GM23338 (cell line): ENCODE results near the gene C6orf120. TPM values are rescaled to one million over a fixed set of nuclear protein-coding genes. Genes with fewer than 3 reads are reported as not detected.

Experiments
- ATAC-seq: fragments of 200-7000 bp; cut with Tn5 transposase; 3 replicates; pipeline ENCODE4 v1.9.1; 2020
- DNase-seq: peaks from one replicate; pipeline ENCODE4 v3.0.0-alpha.2; 2015; ENCODE audit warnings: low spot score
- H2AFZ ChIP-seq: fragments of 200-600 bp; sonication (generic); 2 replicates; pipeline ENCODE4 v1.8.0; 2016; ENCODE audit warnings: antibody characterized with exemption, mild to moderate bottlenecking, moderate library complexity
- H3F3A ChIP-seq: fragments of 200-600 bp; sonication (generic); replicated peaks from 2 replicates; pipeline ENCODE4 v1.8.0; 2017; ENCODE audit warnings: antibody characterized with exemption, mixed run types, low read depth
- H3K27ac ChIP-seq: fragments of 200-600 bp; sonication (generic); 2 replicates; pipeline ENCODE4 v1.6.1; 2016; ENCODE audit warnings: low read depth
- H3K27me3 ChIP-seq: fragments of 200-600 bp; sonication (generic); 2 replicates; pipeline ENCODE4 v1.8.0; 2016; ENCODE audit warnings: mild to moderate bottlenecking, mixed run types, moderate library complexity; ENCODE audit not compliant: insufficient read depth
- H3K36me3 ChIP-seq: fragments of 200-600 bp; sonication (generic); 2 replicates; pipeline ENCODE4 v1.8.0; 2016; ENCODE audit warnings: mild to moderate bottlenecking; ENCODE audit not compliant: insufficient read depth
- H3K4me1 ChIP-seq: fragments of 200-600 bp; sonication (generic); 2 replicates; pipeline ENCODE4 v1.8.0; 2016; ENCODE audit warnings: mild to moderate bottlenecking, moderate library complexity; ENCODE audit not compliant: insufficient read depth
- H3K4me2 ChIP-seq: fragments of 200-600 bp; sonication (generic); 2 replicates; pipeline ENCODE4 v1.7.1; 2017; ENCODE audit warnings: mixed run types
- H3K4me3 ChIP-seq: fragments of 200-600 bp; sonication (generic); 2 replicates; pipeline ENCODE4 v1.6.1; 2016; ENCODE audit warnings: mixed run types
- H3K79me2 ChIP-seq: fragments of 200-600 bp; sonication (generic); replicated peaks from 2 replicates; pipeline ENCODE4 v1.8.0; 2017; ENCODE audit warnings: mild to moderate bottlenecking; ENCODE audit not compliant: insufficient read depth
- H3K9me2 ChIP-seq: fragments of 200-600 bp; sonication (generic); 2 replicates; pipeline ENCODE4 v1.8.0; 2017; ENCODE audit not compliant: insufficient read depth
- H4K20me1 ChIP-seq: fragments of 200-600 bp; sonication (generic); replicated peaks from 2 replicates; pipeline ENCODE4 v1.8.0; 2017; ENCODE audit warnings: mild to moderate bottlenecking; ENCODE audit not compliant: insufficient read depth
- H3K27ac Mint-ChIP-seq: 2 replicates; pipeline ENCODE4 v1.8.0; 2020; ENCODE audit warnings: inconsistent platforms, mild to moderate bottlenecking, moderate library complexity, mixed read lengths
- H3K27me3 Mint-ChIP-seq: 3 replicates; pipeline ENCODE4 v1.8.0; 2022; ENCODE audit warnings: low read depth, mild to moderate bottlenecking, moderate library complexity, mixed read lengths, inconsistent platforms; ENCODE audit not compliant: insufficient read depth, poor library complexity
- H3K36me3 Mint-ChIP-seq: 3 replicates; pipeline ENCODE4 v1.8.0; 2021; ENCODE audit warnings: low read depth, mild to moderate bottlenecking, inconsistent platforms, moderate library complexity, mixed read lengths
- H3K4me1 Mint-ChIP-seq: 3 replicates; pipeline ENCODE4 v1.8.0; 2020; ENCODE audit warnings: mild to moderate bottlenecking, inconsistent platforms, mixed read lengths
- H3K4me3 Mint-ChIP-seq: 3 replicates; pipeline ENCODE4 v1.8.0; 2021; ENCODE audit warnings: moderate library complexity, mild to moderate bottlenecking, inconsistent platforms, mixed read lengths
- H3K9me3 Mint-ChIP-seq: 3 replicates; pipeline ENCODE4 v1.8.0; 2020; ENCODE audit warnings: moderate library complexity, mild to moderate bottlenecking, inconsistent platforms, mixed read lengths
- CREB1 ChIP-seq: fragments of 250-450 bp; sonication (Bioruptor Pico); IDR thresholded peaks from 2 replicates; pipeline ENCODE4 v1.5.0; 2020; ENCODE audit warnings: low read depth, mild to moderate bottlenecking, moderate library complexity
- EZH2 ChIP-seq: fragments of 200-600 bp; sonication (generic); IDR thresholded peaks from one replicate; pipeline ENCODE4 v1.8.0; 2017; ENCODE audit warnings: antibody characterized with exemption, mild to moderate bottlenecking, low read depth; ENCODE audit not compliant: unreplicated experiment
- EZH2phosphoT487 ChIP-seq: fragments of 200-600 bp; sonication (generic); IDR thresholded peaks from one replicate; pipeline ENCODE4 v1.8.1; 2018; ENCODE audit warnings: antibody characterized with exemption; ENCODE audit not compliant: unreplicated experiment
- JUNB ChIP-seq: IDR thresholded peaks from one replicate; pipeline ENCODE4 v1.6.1; 2016; ENCODE audit warnings: antibody characterized with exemption; ENCODE audit not compliant: unreplicated experiment
- NANOG ChIP-seq: IDR thresholded peaks from 2 replicates; pipeline ENCODE4 v1.6.1; 2016; ENCODE audit warnings: antibody characterized with exemption, borderline replicate concordance
- POLR2AphosphoS5 ChIP-seq: IDR thresholded peaks from 2 replicates; pipeline ENCODE4 v1.6.1; 2016; ENCODE audit warnings: antibody characterized with exemption, low read depth
- STAT1 ChIP-seq: IDR thresholded peaks from one replicate; pipeline ENCODE4 v1.6.1; 2016; ENCODE audit warnings: antibody characterized with exemption; ENCODE audit not compliant: unreplicated experiment
- ZNF114 ChIP-seq: fragments of 250-450 bp; sonication (Bioruptor Pico); IDR thresholded peaks from 2 replicates; pipeline ENCODE4 v1.5.0; 2020; ENCODE audit warnings: mild to moderate bottlenecking, moderate library complexity
- ZNF331 ChIP-seq: fragments of 250-450 bp; sonication (Bioruptor Pico); IDR thresholded peaks from 2 replicates; pipeline ENCODE4 v1.5.0; 2020; ENCODE audit warnings: low read depth, mild to moderate bottlenecking, moderate library complexity
- polyA plus RNA-seq: library from polyadenylated mRNA; unstranded; fragments of >200 nt; fragmentation: Nextera tagmentation; extraction: Ambion mirVana; gene quantifications from 2 replicates; pipeline ENCODE4 v1.2.1, GENCODE V29; 2016
- total RNA-seq: library from RNA; depleted of rRNA; stranded (reverse); fragments of >200 nt; shearing (Covaris generic); gene quantifications from 2 replicates; pipeline ENCODE4 v1.2.3, GENCODE V29; 2014
- TF ChIP-seq, protein P1 (sequence below): IDR thresholded peaks from 2 replicates; pipeline ENCODE4 v1.6.1; 2016; ENCODE audit warnings: antibody characterized with exemption
- TF ChIP-seq, protein P2 (sequence below), 2 experiments: fragments of 200-600 bp in 1 of 2; sonication (generic) in 1 of 2; conservative IDR thresholded peaks; 2 replicates each; pipeline versions ENCODE4 v1.5.1 to v1.6.1; 2016 to 2017; ENCODE audit warnings: antibody characterized with exemption in 2 of 2, low read depth in 2 of 2, mild to moderate bottlenecking in 2 of 2, moderate library complexity in 1 of 2
- TF ChIP-seq, protein P3 (sequence below): IDR thresholded peaks from one replicate; pipeline ENCODE4 v1.6.1; 2018; ENCODE audit warnings: antibody characterized with exemption; ENCODE audit not compliant: unreplicated experiment
- TF ChIP-seq, protein P4 (sequence below): fragments of 250-450 bp; sonication (Bioruptor Pico); IDR thresholded peaks from 2 replicates; pipeline ENCODE4 v1.5.0; 2020; ENCODE audit warnings: mild to moderate bottlenecking, moderate library complexity

Gene C6orf120
- total and polyA plus RNA-seq, 2 experiments from 2014 or later = 18.8 to 57.3 TPM

DNA sequence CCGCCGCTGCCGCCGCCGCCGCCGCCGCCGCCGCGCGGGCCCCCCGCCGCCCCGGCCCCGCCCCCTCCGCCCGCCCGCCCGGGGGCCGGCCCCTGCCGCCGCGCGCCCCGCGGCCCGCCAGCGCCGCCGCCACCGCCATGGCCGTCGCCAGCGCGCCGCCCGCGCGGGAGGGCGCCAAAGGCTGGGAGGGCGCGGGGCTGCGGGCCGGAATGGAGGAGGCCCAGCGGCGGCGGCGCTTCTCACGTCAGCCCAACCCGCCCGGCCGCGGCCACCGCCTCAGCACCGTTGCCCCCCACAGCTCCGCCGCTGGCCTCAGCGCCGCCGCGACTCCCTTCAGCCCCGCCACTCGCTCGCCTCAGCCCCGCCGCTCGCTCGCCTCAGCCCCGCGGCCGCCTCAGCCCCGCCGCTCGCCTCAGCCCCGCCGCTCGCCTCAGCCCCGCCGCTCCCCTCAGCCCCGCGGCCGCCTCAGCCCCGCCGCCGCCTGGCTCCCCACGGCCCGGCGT lies 22.1 kb downstream of the C6orf120 start:
- peaks cover 14% of the 10 kb centered on the region for H3K27me3 Mint-ChIP-seq

More for the DNA sequence above, 22.1 kb downstream of the C6orf120 start:
- H3K9me2 ChIP-seq = no peaks in the 10 kb centered on the region
- peaks cover 44% of the 10 kb centered on the region for H3K79me2 ChIP-seq
- H3K4me1 Mint-ChIP-seq = peaks cover 43% of the 10 kb centered on the region
- H3K4me3 Mint-ChIP-seq = peak overlapping the region; percentile 63; the same call in 2 of the 3 replicates
- TF ChIP-seq, protein P1, sequence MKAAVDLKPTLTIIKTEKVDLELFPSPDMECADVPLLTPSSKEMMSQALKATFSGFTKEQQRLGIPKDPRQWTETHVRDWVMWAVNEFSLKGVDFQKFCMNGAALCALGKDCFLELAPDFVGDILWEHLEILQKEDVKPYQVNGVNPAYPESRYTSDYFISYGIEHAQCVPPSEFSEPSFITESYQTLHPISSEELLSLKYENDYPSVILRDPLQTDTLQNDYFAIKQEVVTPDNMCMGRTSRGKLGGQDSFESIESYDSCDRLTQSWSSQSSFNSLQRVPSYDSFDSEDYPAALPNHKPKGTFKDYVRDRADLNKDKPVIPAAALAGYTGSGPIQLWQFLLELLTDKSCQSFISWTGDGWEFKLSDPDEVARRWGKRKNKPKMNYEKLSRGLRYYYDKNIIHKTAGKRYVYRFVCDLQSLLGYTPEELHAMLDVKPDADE = no peak
- TF ChIP-seq, protein P2, sequence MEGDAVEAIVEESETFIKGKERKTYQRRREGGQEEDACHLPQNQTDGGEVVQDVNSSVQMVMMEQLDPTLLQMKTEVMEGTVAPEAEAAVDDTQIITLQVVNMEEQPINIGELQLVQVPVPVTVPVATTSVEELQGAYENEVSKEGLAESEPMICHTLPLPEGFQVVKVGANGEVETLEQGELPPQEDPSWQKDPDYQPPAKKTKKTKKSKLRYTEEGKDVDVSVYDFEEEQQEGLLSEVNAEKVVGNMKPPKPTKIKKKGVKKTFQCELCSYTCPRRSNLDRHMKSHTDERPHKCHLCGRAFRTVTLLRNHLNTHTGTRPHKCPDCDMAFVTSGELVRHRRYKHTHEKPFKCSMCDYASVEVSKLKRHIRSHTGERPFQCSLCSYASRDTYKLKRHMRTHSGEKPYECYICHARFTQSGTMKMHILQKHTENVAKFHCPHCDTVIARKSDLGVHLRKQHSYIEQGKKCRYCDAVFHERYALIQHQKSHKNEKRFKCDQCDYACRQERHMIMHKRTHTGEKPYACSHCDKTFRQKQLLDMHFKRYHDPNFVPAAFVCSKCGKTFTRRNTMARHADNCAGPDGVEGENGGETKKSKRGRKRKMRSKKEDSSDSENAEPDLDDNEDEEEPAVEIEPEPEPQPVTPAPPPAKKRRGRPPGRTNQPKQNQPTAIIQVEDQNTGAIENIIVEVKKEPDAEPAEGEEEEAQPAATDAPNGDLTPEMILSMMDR (conservative IDR thresholded peaks at IDR 0.05; ENCODE audit: low read depth in 2 of 2) = no peak
- no peak for TF ChIP-seq ZNF331 (CRISPR knock-in tag)
- no peak for TF ChIP-seq NANOG
- no peak for TF ChIP-seq EZH2
- no peak for TF ChIP-seq STAT1
- TF ChIP-seq, protein P3, sequence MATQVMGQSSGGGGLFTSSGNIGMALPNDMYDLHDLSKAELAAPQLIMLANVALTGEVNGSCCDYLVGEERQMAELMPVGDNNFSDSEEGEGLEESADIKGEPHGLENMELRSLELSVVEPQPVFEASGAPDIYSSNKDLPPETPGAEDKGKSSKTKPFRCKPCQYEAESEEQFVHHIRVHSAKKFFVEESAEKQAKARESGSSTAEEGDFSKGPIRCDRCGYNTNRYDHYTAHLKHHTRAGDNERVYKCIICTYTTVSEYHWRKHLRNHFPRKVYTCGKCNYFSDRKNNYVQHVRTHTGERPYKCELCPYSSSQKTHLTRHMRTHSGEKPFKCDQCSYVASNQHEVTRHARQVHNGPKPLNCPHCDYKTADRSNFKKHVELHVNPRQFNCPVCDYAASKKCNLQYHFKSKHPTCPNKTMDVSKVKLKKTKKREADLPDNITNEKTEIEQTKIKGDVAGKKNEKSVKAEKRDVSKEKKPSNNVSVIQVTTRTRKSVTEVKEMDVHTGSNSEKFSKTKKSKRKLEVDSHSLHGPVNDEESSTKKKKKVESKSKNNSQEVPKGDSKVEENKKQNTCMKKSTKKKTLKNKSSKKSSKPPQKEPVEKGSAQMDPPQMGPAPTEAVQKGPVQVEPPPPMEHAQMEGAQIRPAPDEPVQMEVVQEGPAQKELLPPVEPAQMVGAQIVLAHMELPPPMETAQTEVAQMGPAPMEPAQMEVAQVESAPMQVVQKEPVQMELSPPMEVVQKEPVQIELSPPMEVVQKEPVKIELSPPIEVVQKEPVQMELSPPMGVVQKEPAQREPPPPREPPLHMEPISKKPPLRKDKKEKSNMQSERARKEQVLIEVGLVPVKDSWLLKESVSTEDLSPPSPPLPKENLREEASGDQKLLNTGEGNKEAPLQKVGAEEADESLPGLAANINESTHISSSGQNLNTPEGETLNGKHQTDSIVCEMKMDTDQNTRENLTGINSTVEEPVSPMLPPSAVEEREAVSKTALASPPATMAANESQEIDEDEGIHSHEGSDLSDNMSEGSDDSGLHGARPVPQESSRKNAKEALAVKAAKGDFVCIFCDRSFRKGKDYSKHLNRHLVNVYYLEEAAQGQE = no peak
- no peak for TF ChIP-seq ZNF114
- no peak for TF ChIP-seq EZH2phosphoT487
- no peak for TF ChIP-seq CREB1 (CRISPR knock-in tag)
- TF ChIP-seq JUNB = no peak
- no peak; the same call in none of the 2 replicates for TF ChIP-seq POLR2AphosphoS5
- TF ChIP-seq, protein P4, sequence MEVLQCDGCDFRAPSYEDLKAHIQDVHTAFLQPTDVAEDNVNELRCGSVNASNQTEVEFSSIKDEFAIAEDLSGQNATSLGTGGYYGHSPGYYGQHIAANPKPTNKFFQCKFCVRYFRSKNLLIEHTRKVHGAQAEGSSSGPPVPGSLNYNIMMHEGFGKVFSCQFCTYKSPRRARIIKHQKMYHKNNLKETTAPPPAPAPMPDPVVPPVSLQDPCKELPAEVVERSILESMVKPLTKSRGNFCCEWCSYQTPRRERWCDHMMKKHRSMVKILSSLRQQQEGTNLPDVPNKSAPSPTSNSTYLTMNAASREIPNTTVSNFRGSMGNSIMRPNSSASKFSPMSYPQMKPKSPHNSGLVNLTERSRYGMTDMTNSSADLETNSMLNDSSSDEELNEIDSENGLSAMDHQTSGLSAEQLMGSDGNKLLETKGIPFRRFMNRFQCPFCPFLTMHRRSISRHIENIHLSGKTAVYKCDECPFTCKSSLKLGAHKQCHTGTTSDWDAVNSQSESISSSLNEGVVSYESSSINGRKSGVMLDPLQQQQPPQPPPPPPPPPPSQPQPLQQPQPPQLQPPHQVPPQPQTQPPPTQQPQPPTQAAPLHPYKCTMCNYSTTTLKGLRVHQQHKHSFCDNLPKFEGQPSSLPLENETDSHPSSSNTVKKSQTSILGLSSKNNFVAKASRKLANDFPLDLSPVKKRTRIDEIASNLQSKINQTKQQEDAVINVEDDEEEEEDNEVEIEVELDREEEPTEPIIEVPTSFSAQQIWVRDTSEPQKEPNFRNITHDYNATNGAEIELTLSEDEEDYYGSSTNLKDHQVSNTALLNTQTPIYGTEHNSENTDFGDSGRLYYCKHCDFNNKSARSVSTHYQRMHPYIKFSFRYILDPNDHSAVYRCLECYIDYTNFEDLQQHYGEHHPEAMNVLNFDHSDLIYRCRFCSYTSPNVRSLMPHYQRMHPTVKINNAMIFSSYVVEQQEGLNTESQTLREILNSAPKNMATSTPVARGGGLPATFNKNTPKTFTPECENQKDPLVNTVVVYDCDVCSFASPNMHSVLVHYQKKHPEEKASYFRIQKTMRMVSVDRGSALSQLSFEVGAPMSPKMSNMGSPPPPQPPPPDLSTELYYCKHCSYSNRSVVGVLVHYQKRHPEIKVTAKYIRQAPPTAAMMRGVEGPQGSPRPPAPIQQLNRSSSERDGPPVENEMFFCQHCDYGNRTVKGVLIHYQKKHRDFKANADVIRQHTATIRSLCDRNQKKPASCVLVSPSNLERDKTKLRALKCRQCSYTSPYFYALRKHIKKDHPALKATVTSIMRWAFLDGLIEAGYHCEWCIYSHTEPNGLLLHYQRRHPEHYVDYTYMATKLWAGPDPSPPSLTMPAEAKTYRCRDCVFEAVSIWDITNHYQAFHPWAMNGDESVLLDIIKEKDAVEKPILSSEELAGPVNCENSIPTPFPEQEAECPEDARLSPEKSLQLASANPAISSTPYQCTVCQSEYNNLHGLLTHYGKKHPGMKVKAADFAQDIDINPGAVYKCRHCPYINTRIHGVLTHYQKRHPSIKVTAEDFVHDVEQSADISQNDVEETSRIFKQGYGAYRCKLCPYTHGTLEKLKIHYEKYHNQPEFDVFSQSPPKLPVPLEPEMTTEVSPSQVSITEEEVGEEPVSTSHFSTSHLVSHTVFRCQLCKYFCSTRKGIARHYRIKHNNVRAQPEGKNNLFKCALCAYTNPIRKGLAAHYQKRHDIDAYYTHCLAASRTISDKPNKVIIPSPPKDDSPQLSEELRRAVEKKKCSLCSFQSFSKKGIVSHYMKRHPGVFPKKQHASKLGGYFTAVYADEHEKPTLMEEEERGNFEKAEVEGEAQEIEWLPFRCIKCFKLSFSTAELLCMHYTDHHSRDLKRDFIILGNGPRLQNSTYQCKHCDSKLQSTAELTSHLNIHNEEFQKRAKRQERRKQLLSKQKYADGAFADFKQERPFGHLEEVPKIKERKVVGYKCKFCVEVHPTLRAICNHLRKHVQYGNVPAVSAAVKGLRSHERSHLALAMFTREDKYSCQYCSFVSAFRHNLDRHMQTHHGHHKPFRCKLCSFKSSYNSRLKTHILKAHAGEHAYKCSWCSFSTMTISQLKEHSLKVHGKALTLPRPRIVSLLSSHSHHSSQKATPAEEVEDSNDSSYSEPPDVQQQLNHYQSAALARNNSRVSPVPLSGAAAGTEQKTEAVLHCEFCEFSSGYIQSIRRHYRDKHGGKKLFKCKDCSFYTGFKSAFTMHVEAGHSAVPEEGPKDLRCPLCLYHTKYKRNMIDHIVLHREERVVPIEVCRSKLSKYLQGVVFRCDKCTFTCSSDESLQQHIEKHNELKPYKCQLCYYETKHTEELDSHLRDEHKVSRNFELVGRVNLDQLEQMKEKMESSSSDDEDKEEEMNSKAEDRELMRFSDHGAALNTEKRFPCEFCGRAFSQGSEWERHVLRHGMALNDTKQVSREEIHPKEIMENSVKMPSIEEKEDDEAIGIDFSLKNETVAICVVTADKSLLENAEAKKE (CRISPR knock-in tag) = no peak
- H3K36me3 Mint-ChIP-seq = peaks cover 4% of the 10 kb centered on the region; the same call in 1 of the 3 replicates
- H3F3A ChIP-seq = no peaks in the 10 kb centered on the region; the same call in 1 of the 2 replicates
- no peak overlapping the region for H3K27ac ChIP-seq
- H2AFZ ChIP-seq = no peak overlapping the region
- H3K4me2 ChIP-seq = no peak overlapping the region
- H3K36me3 ChIP-seq = no peaks in the 10 kb centered on the region
- peak overlapping the region; percentile 29; the same call in 1 of the 2 replicates for H3K4me3 ChIP-seq
- DNase-seq (peak; percentile 61), ATAC-seq (peak; percentile 4; the same call in 2 of the 3 replicates)
- peaks cover 33% of the 10 kb centered on the region for H4K20me1 ChIP-seq
- no peaks in the 10 kb centered on the region for H3K9me3 Mint-ChIP-seq
- peaks cover 26% of the 10 kb centered on the region for H3K4me1 ChIP-seq
- peaks cover 11% of the 10 kb centered on the region for H3K27me3 ChIP-seq
- H3K27ac Mint-ChIP-seq = no peak overlapping the region
